Liver (tissue), 3 donors: ENCODE results near the gene FETUB.

ENCODE experiments used
- CTCF ChIP-seq: fragments of 150-350 bp; IDR thresholded peaks from 2 replicates; pipeline ENCODE4 v1.5.1; 2017; ENCODE audit warnings: improper control_type of control experiment, low read depth, low read length; ENCODE audit not compliant: missing input control
- EGR1 ChIP-seq, 2 donors: IDR thresholded peaks; 2 replicates each; pipeline ENCODE4 v1.6.1; 2016 to 2018; ENCODE audit warnings: antibody characterized with exemption in 2 of 2, low read depth in 2 of 2
- MAX ChIP-seq: IDR thresholded peaks from 2 replicates; pipeline ENCODE4 v1.6.1; 2016; ENCODE audit warnings: antibody characterized with exemption
- TAF1 ChIP-seq: conservative IDR thresholded peaks from 2 replicates; pipeline ENCODE4 v1.6.1; 2016; ENCODE audit warnings: antibody characterized with exemption, mild to moderate bottlenecking
- TF ChIP-seq, protein P1 (sequence below): IDR thresholded peaks from 2 replicates; pipeline ENCODE4 v1.6.1; 2016; ENCODE audit warnings: antibody characterized with exemption, mild to moderate bottlenecking
- donor health status: healthy.
- donor health status: healthy.

DNA sequence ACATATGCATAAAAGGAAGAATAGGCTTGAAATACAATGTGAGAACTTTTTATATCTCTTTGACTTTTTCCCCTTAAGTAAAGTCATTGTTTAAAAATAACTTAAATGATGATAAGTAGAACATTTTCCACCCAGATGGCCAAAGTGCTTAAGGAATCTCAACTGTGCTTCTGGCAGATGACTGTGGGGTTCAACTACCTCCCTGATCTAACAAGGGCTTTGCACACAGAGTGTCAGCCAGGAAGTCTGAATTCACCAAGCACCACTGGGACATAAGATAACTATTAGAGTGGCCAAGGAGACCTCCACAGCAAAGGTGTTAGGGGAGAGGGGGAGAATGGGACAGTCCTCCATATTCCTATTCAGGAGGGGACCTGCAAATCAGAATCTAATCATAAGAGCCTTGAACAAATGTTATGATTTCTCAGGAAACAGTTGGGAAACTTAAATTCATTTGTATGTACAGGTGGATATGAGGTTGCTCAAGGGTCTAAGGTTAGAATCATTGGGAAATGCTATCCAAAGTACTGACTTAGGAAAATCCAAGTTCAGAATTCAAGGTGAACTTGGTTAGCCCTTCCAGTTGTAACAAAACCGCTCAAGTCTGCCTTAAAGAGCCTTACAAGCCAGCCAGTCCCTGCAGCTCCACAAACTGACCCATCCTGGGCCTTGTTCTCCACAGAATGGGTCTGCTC is at the start of gene FETUB:
- TF ChIP-seq CTCF (no peak), TAF1 (no peak), EGR1 (IDR thresholded peaks at IDR 0.05; ENCODE audit: low read depth in 2 of 2) (no peak), MAX (no peak)
- TF ChIP-seq, protein P1, sequence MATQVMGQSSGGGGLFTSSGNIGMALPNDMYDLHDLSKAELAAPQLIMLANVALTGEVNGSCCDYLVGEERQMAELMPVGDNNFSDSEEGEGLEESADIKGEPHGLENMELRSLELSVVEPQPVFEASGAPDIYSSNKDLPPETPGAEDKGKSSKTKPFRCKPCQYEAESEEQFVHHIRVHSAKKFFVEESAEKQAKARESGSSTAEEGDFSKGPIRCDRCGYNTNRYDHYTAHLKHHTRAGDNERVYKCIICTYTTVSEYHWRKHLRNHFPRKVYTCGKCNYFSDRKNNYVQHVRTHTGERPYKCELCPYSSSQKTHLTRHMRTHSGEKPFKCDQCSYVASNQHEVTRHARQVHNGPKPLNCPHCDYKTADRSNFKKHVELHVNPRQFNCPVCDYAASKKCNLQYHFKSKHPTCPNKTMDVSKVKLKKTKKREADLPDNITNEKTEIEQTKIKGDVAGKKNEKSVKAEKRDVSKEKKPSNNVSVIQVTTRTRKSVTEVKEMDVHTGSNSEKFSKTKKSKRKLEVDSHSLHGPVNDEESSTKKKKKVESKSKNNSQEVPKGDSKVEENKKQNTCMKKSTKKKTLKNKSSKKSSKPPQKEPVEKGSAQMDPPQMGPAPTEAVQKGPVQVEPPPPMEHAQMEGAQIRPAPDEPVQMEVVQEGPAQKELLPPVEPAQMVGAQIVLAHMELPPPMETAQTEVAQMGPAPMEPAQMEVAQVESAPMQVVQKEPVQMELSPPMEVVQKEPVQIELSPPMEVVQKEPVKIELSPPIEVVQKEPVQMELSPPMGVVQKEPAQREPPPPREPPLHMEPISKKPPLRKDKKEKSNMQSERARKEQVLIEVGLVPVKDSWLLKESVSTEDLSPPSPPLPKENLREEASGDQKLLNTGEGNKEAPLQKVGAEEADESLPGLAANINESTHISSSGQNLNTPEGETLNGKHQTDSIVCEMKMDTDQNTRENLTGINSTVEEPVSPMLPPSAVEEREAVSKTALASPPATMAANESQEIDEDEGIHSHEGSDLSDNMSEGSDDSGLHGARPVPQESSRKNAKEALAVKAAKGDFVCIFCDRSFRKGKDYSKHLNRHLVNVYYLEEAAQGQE, result no peak
